BLaER1 treated with 17β-estradiol and CSF1 and Interleukin-3, amounts not matched to agents 10 nM and 100 nM (cell line): ENCODE measurements around the gene ARL8A.

ENCODE experiments used
- H3K27ac ChIP-seq, 11 experiments: shearing (Covaris generic); formaldehyde crosslinking; 2 replicates each; pipeline ENCODE4 v1.8.1; 2022
- H3K27me3 ChIP-seq, 11 experiments: shearing (Covaris generic); formaldehyde crosslinking; 2 replicates each; pipeline ENCODE4 v1.8.1; 2022
- H3K36me3 ChIP-seq, 11 experiments: shearing (Covaris generic); formaldehyde crosslinking; 2 replicates each; pipeline ENCODE4 v1.8.1; 2022
- H3K4me1 ChIP-seq, 10 experiments: shearing (Covaris generic); formaldehyde crosslinking; 2 replicates each; pipeline ENCODE4 v1.8.1; 2022
- H3K4me2 ChIP-seq, 11 experiments: shearing (Covaris generic); formaldehyde crosslinking; 2 replicates each; pipeline ENCODE4 v1.8.1; 2022
- H3K4me3 ChIP-seq, 10 experiments: shearing (Covaris generic); formaldehyde crosslinking; 2 replicates each; pipeline ENCODE4 v1.8.1; 2022
- H3K9ac ChIP-seq, 11 experiments: shearing (Covaris generic); formaldehyde crosslinking; 2 replicates each; pipeline ENCODE4 v1.8.1; 2022
- H3K9me3 ChIP-seq, 11 experiments: shearing (Covaris generic); formaldehyde crosslinking; replicated peaks in 1 of 11; 2 replicates each; pipeline ENCODE4 v1.8.1; 2022
- H4K20me1 ChIP-seq, 11 experiments: shearing (Covaris generic); formaldehyde crosslinking; 2 replicates each; pipeline ENCODE4 v1.8.1; 2022
- Cebpa-rat ChIP-seq, 11 experiments: shearing (Covaris generic); IDR thresholded peaks; 2 replicates each; pipeline ENCODE4 v1.8.1; 2022

ARL8A gene

GRCh38 chr1:202165942-202166843 lies 21.7 kb upstream of the ARL8A start:
- H3K27ac ChIP-seq: no peak overlapping the region
- H4K20me1 ChIP-seq: peaks cover 0 to 23% (median 0%) of the 10 kb centered on the region in 11 experiments; a peak in 5 of 22 replicates
- H3K27me3 ChIP-seq: peaks cover 0 to 8% (median 0%) of the 10 kb centered on the region in 11 experiments; a peak in 4 of 22 replicates
- H3K4me3 ChIP-seq: no peak overlapping the region
- H3K9me3 ChIP-seq: no peaks in the 10 kb centered on the region
- H3K36me3 ChIP-seq: no peaks in the 10 kb centered on the region
- TF ChIP-seq Cebpa-rat (IDR thresholded peaks at IDR 0.05): no peak
- peak overlapping the region; percentile 91 to 100 (median 96); a peak in 21 of 22 replicates for H3K4me2 ChIP-seq
- H3K9ac ChIP-seq: peak overlapping the region in 4 of 11 experiments; percentile 4 to 63 (median 41); a peak in 4 of 22 replicates
- H3K4me1 ChIP-seq: peaks cover 47 to 64% (median 56%) of the 10 kb centered on the region in 10 experiments

GRCh38 chr1:202165267-202165941 lies 20.9 kb upstream of the ARL8A start:
- Histone ChIP-seq H3K4me2 (peak overlapping the region; percentile 91 to 100 (median 96)), H3K4me1 (peaks cover 54 to 64% (median 61%) of the 10 kb centered on the region in 10 experiments), H3K9ac (peak overlapping the region; percentile 4 to 92 (median 62); a peak in 16 of 22 replicates)

DNA sequence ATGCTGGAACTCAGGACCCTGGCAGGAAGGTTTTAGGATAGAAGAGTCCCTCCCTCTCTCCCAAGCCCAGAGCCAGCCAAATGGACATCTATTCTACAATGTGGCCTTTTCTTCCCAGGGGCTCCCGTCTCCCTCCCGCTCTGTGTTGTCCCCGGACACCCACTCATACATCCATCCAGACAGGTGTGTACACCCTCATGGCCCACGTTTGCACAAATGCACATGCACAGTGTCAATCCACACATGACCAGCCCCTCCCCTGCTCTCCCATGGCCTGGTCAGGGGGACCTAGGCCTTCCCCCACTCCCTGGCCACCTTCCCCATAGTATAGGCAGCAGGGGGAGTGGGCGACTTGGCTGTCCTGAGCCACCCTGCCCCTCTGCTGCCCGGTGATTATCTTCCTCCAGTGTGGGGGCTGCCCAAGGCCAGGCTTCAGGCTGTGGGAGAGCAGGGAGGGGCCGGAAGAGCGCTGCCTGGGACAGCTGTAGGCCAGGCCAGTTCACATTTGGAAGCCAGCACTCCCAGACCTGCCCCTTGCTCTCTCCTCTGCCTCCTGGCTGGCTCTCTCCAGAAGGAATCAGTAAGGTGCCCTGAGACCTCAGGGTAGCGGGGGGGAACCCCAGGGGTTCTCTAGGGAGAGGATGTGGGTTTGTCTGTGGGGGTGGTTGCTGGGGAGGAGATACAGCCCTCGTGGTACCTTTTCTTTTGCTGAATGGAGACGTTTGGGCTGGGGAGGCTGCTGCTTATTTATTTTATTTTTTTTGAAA lies 19.9 kb upstream of the ARL8A start:
- no peak for TF ChIP-seq Cebpa-rat (IDR thresholded peaks at IDR 0.05)
- H3K4me2 ChIP-seq: peak overlapping the region; percentile 91 to 100 (median 96)
- no peaks in the 10 kb centered on the region for H3K36me3 ChIP-seq
- peak overlapping the region in 9 of 11 experiments; percentile 30 to 95 (median 47); a peak in 17 of 22 replicates for H3K27ac ChIP-seq
- peaks cover 0 to 8% (median 0%) of the 10 kb centered on the region in 11 experiments; a peak in 4 of 22 replicates for H3K27me3 ChIP-seq
- no peaks in the 10 kb centered on the region for H3K9me3 ChIP-seq
- H4K20me1 ChIP-seq: peaks cover 0 to 23% (median 0%) of the 10 kb centered on the region in 11 experiments; a peak in 7 of 22 replicates
- peaks cover 54 to 74% (median 67%) of the 10 kb centered on the region in 10 experiments for H3K4me1 ChIP-seq
- peak overlapping the region; percentile 4 to 92 (median 62); a peak in 19 of 22 replicates for H3K9ac ChIP-seq
- peak overlapping the region in 7 of 10 experiments; percentile 1 to 39 (median 22); a peak in 7 of 20 replicates for H3K4me3 ChIP-seq

More at GRCh38 chr1:202165267-202165941, 20.9 kb upstream of the ARL8A start:
- H3K27me3 ChIP-seq: peaks cover 0 to 8% (median 0%) of the 10 kb centered on the region in 11 experiments; a peak in 4 of 22 replicates
- H3K36me3 ChIP-seq: no peaks in the 10 kb centered on the region
- H4K20me1 ChIP-seq: peaks cover 0 to 23% (median 0%) of the 10 kb centered on the region in 11 experiments; a peak in 5 of 22 replicates
- H3K9me3 ChIP-seq: no peaks in the 10 kb centered on the region
- peak overlapping the region in 8 of 11 experiments; percentile 35 to 95 (median 48); a peak in 10 of 22 replicates for H3K27ac ChIP-seq
- peak overlapping the region in 6 of 10 experiments; percentile 1 to 39 (median 26); a peak in 5 of 20 replicates for H3K4me3 ChIP-seq
- TF ChIP-seq Cebpa-rat (IDR thresholded peaks at IDR 0.05): no peak

DNA sequence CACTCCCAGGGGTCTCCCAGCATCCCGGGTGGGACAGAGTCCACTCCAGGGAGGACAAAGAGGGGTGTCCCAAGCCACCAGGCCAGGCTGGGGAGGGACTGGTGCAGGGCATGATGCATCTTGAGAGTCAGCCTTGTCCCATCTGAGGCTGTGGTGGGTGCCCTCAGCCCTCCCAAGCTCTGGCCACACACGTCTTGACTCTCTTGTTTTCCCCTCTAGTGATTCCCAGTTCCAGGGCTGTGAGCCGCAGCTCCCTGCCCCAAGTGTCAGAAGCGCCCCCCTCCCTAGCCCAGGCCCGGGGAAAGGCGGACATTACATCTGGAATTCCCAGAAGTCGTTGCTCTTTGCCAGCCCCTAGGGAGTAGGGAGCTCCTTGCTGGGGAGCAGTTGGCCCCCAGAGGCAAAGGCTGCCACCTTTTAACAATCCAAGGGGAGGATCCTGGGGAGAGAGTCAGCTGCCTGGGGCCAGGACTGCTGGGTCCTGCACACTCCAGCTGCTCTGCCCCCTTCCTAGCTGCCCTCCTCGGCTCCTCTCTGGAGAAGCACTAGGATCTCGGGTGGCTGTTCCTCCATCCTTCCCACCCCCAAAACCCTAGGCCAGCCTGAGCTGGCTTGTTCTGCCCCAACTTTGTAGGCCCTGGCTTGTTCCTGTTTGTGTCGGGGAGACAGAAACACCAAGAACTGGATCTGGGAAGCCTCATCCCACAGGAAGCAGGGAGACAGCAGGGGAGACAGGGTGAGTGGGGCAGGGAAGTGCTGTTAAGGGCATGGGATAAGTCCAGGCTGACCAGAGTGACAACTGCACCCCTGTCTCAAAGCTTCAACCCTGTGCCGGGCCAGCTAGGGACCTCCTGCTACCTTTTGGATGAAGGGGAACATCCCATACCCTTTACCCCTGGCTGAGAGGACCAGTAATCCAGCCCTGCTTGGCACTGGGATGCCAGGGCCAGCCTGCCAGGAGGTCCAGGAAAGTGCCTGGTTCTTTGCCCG lies 19.0 kb upstream of the ARL8A start:
- Histone ChIP-seq H3K4me2 (peak overlapping the region; percentile 91 to 100 (median 96)), H4K20me1 (peaks cover 0 to 23% (median 7%) of the 10 kb centered on the region in 11 experiments; a peak in 11 of 22 replicates), H3K4me1 (peaks cover 63 to 82% (median 76%) of the 10 kb centered on the region in 10 experiments), H3K27ac (peak overlapping the region in 10 of 11 experiments; percentile 89 to 98 (median 94); a peak in 18 of 22 replicates), H3K9ac (peak overlapping the region in 10 of 11 experiments; percentile 4 to 95 (median 90); a peak in 18 of 22 replicates), H3K4me3 (peak overlapping the region in 3 of 10 experiments; percentile 11 to 80 (median 78); a peak in 4 of 20 replicates), H3K36me3 (peaks cover 0 to 8% (median 0%) of the 10 kb centered on the region in 11 experiments; a peak in 8 of 22 replicates), H3K27me3 (peaks cover 0 to 8% (median 0%) of the 10 kb centered on the region in 11 experiments; a peak in 4 of 22 replicates), H3K9me3 (no peaks in the 10 kb centered on the region)
- TF ChIP-seq Cebpa-rat (IDR thresholded peaks at IDR 0.05): no peak

DNA sequence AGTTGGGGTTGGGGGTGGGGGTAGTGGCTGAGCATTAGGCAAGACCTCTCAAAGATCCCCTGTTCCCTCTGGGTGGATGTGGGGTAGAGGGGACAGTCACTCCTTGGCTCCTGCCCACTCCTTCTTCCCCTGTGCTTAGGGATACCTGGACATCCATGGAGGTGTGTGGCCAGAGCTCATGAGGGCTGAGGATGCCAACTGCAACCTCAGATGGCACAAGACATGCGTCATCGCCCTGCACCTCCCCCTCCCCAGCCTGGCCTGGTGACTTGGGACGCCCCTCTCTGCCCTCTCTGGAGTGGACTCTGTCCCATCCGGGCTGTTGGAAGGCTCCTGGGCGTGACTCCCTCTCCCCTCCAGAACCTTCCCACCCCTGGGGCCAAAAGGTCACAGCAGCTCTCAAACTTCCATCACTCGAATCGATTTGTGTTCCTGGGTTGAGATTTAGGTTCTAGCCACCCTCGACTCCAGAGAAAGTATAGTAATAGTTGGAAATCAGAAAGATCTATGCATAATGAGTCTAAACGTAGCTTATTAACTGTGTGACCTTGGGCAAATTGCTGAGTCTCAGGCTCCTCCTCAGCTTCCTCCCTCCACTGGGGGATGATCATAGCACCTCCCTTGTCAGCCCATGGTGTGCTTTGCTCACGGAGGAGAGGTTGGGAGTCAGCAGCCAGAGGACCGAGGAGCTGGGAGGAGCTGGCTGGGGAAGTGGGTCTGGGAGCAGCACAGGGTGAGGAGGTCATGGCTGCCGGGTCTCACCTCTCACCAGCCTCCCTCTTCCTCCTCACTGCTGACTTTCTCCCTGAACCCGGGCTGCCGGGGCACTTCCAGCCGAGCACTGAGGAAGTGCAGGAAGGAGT lies 18.1 kb upstream of the ARL8A start:
- H3K4me2 ChIP-seq: peak overlapping the region; percentile 91 to 100 (median 96)
- peaks cover 72 to 92% (median 85%) of the 10 kb centered on the region in 10 experiments for H3K4me1 ChIP-seq
- H3K9me3 ChIP-seq: no peaks in the 10 kb centered on the region
- peak overlapping the region; percentile 86 to 98 (median 94); a peak in 20 of 22 replicates for H3K27ac ChIP-seq
- no peak for TF ChIP-seq Cebpa-rat (IDR thresholded peaks at IDR 0.05)
- H3K36me3 ChIP-seq: peaks cover 5 to 17% (median 9%) of the 10 kb centered on the region in 11 experiments; a peak in 17 of 22 replicates
- H3K27me3 ChIP-seq: peaks cover 0 to 8% (median 0%) of the 10 kb centered on the region in 11 experiments; a peak in 4 of 22 replicates
- H3K9ac ChIP-seq: peak overlapping the region; percentile 84 to 95 (median 89); a peak in 18 of 22 replicates
- peak overlapping the region in 6 of 10 experiments; percentile 72 to 83 (median 78); a peak in 9 of 20 replicates for H3K4me3 ChIP-seq
- H4K20me1 ChIP-seq: peaks cover 0 to 31% (median 16%) of the 10 kb centered on the region in 11 experiments; a peak in 17 of 22 replicates

DNA sequence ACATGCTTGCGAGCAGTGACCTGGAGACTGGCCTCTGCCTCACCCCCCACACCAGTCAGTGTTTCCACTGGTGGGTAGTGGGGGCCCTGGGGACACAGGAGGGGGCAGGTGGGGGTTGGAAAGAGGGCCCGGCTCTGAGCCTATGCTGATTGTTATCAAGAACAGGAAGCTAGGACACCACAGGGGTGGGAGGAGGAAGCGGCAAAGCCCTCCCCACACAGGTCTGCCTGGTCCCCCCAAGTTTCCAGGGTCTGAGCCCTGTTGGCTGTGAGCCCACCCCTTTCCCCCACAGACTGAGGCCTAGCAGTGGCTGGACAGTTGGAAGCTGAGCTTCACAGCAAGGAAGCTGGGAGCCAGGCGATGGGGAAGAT lies 17.5 kb upstream of the ARL8A start:
- peaks cover 78 to 98% (median 91%) of the 10 kb centered on the region in 10 experiments for H3K4me1 ChIP-seq

More for the DNA sequence above, 17.5 kb upstream of the ARL8A start:
- peak overlapping the region; percentile 84 to 95 (median 89); a peak in 20 of 22 replicates for H3K9ac ChIP-seq
- no peak for TF ChIP-seq Cebpa-rat (IDR thresholded peaks at IDR 0.05)
- H3K36me3 ChIP-seq: peaks cover 10 to 23% (median 15%) of the 10 kb centered on the region in 11 experiments; a peak in 20 of 22 replicates
- no peaks in the 10 kb centered on the region for H3K9me3 ChIP-seq
- H3K27ac ChIP-seq: peak overlapping the region; percentile 86 to 98 (median 94); a peak in 21 of 22 replicates
- H3K4me2 ChIP-seq: peak overlapping the region; percentile 91 to 100 (median 96)
- peaks cover 0 to 8% (median 0%) of the 10 kb centered on the region in 11 experiments; a peak in 4 of 22 replicates for H3K27me3 ChIP-seq
- peak overlapping the region in 9 of 10 experiments; percentile 6 to 83 (median 76); a peak in 15 of 20 replicates for H3K4me3 ChIP-seq
- peaks cover under 1 to 36% (median 21%) of the 10 kb centered on the region in 11 experiments; a peak in 18 of 22 replicates for H4K20me1 ChIP-seq
